ENCODE results near the gene YIPF3. TPM values are rescaled to one million over a fixed set of nuclear protein-coding genes. Genes with fewer than 3 reads are reported as not detected.

YIPF3 gene
- total RNA-seq, 4 donors from 2014 or later: 73.6 to 96.9 (median 84.9) TPM

DNA sequence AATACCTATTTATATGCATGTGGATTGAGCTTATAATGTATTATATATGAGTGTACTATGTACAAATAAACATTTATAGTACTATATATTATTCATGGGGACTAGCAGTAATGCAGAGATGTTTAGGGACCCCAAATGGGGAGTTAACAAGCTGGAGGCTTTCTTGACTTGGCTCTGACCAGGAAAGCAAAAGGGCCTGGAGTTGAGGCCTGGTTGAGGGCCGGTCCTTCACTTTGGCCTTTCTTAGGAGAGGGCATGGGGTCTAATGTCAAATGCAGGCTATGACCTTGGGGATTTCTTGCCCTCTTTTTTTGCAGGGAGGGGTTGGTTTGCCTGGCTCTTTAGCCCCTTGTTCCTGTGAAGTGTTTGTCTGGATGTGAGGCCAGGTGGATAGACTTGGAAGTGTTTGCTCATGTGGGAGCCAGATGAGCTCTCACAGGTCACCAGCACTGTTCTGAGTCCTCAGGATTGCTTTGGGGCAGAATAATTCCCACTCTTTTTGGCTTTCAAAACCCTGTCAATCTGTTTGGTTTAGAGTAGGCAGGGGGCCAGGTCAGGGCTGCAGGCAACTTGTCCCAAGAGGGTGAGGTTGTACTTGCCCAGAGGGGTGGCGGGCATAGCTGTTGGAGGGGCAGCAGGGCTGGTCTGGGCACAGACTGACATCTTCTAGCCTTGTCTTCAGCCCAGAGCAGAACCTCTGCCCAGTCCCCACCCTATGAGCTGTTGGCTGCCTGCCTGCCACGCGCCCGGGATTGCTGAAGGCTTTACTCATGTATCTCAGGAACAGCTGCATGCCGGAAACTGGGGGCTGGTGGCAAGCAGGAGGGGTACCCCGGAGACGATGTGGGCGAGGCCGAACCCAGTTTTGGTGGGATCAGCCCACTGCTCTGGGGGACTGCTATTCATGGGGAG, 24.7 kb downstream of the YIPF3 start:
- H3K27me3 ChIP-seq: no peaks in the 10 kb centered on the region
- 59% methylated on average over 9 of the region's 10 CpGs for WGBS
- H3K4me3 ChIP-seq: peak overlapping the region in 2 of 4 donors; percentile 11 to 36
- TF ChIP-seq POLR2AphosphoS5 (IDR thresholded peaks at IDR 0.05): peak; percentile 58 to 63
- TF ChIP-seq EP300 (IDR thresholded peaks at IDR 0.05): no peak
- no peak for TF ChIP-seq CTCF (IDR thresholded peaks at IDR 0.05)
- intact Hi-C loops (cut with DNase I): loop anchor here (10.0 kb wide), 1 partner anchor 127 kb away; the partner anchor contains the start of gene ZNF318
- no peaks in the 10 kb centered on the region for H3K9me3 ChIP-seq
- peaks cover 0 to 7% (median 2%) of the 10 kb centered on the region in 4 donors for H3K36me3 ChIP-seq
- peak overlapping the region; percentile 61 to 76 (median 67) for H3K27ac ChIP-seq (replicated peaks in 1 of 4)
- peak; percentile 95 for DNase-seq (ENCODE audit: extremely low spot score)
- H3K4me1 ChIP-seq: peaks cover 20 to 35% (median 32%) of the 10 kb centered on the region in 4 donors

- Histone ChIP-seq H3K27ac (replicated peaks in 1 of 4) (no peak overlapping the region), H3K4me3 (no peak overlapping the region), H3K36me3 (peaks cover 0 to 15% (median 6%) of the 10 kb centered on the region in 4 donors), H3K27me3 (no peaks in the 10 kb centered on the region), H3K4me1 (peaks cover 5 to 21% (median 17%) of the 10 kb centered on the region in 4 donors), H3K9me3 (no peaks in the 10 kb centered on the region)
- intact Hi-C loops (cut with DNase I): loop anchor here (10.0 kb wide), 1 partner anchor 126 kb away; the partner anchor contains the start of gene ZNF318
- 87% methylated on average over 4 of the region's 6 CpGs for WGBS
- DNase-seq (ENCODE audit: extremely low spot score): no peak
- TF ChIP-seq CTCF (IDR thresholded peaks at IDR 0.05) (no peak), POLR2A (IDR thresholded peaks at IDR 0.05; ENCODE audit: low read depth) (no peak), POLR2AphosphoS5 (IDR thresholded peaks at IDR 0.05) (no peak), EP300 (IDR thresholded peaks at IDR 0.05) (no peak)
These were observed 26.2 kb downstream of the YIPF3 start for GRCh38 chr6:43490523-43490939.

- WGBS: 87% methylated on average over 5 of the region's 12 CpGs
- Histone ChIP-seq H3K9me3 (no peaks in the 10 kb centered on the region), H3K4me3 (no peak overlapping the region), H3K36me3 (peaks cover 0 to 20% (median 6%) of the 10 kb centered on the region in 4 donors), H3K4me1 (peaks cover 0 to 11% (median 7%) of the 10 kb centered on the region in 4 donors), H3K27me3 (no peaks in the 10 kb centered on the region), H3K27ac (replicated peaks in 1 of 4) (no peak overlapping the region)
- intact Hi-C loops (cut with DNase I): loop anchor here (10.0 kb wide), 1 partner anchor 125 kb away; the partner anchor contains the start of gene ZNF318
- no peak for DNase-seq (ENCODE audit: extremely low spot score)
- TF ChIP-seq EP300 (IDR thresholded peaks at IDR 0.05): no peak
- no peak for TF ChIP-seq POLR2A (IDR thresholded peaks at IDR 0.05; ENCODE audit: low read depth)
These were observed 27.3 kb downstream of the YIPF3 start for GRCh38 chr6:43489277-43490072.

DNA sequence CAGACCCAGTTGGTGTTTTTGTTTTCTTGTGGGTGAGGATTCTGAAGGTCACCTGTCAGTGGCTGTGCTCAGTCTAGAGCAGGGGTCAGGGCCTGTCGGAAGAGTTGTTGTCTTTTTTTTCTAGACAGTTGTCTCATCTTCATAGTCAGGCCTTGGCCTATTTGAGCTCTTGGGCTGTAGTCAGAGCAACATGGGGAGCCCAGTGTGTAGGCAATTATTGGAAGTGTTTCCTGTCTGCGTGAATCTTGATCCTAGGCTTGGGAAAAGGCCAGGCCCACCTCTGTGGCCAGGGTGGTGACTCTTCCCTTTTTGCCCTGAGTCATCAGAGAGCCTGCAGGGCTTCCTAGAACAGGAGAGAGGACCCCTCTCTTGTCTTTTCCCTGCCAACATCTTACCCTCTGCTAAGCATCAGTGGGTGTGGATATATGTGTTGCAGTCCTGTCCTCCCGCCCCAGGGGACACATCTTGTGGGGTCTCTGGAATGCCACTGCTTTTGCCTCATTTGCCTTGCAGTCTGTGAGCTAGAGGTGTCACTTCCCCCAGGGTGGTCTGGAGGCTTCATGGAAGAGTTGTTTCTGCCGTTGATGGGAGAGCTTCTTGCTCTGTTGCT, 28.0 kb downstream of the YIPF3 start:
- no peak for DNase-seq (ENCODE audit: extremely low spot score)
- H3K4me3 ChIP-seq: no peak overlapping the region
- H3K27ac ChIP-seq (replicated peaks in 1 of 4): no peak overlapping the region
- H3K4me1 ChIP-seq: peaks cover 0 to 11% (median 3%) of the 10 kb centered on the region in 4 donors
- WGBS: 64% methylated on average over 4 of the region's 4 CpGs
- no peaks in the 10 kb centered on the region for H3K9me3 ChIP-seq
- TF ChIP-seq EP300 (IDR thresholded peaks at IDR 0.05) (no peak), POLR2A (IDR thresholded peaks at IDR 0.05; ENCODE audit: low read depth) (no peak), POLR2AphosphoS5 (IDR thresholded peaks at IDR 0.05) (no peak), CTCF (IDR thresholded peaks at IDR 0.05) (no peak)
- no peaks in the 10 kb centered on the region for H3K27me3 ChIP-seq
- peaks cover 0 to 20% (median 6%) of the 10 kb centered on the region in 4 donors for H3K36me3 ChIP-seq
- intact Hi-C loops (cut with DNase I): no loop called here

All from esophagus muscularis mucosa (tissue), 4 donors.